WTC11 (cell line): ENCODE measurements around the gene MRPL28. TPM values are rescaled to one million over a fixed set of nuclear protein-coding genes. Genes with fewer than 3 reads are reported as not detected.
"Not testable (repeated sequence)": the region's sequence is repeated elsewhere in the genome, so short reads cannot be mapped to it uniquely, and the experiment has no call there.

Source experiments
- ATAC-seq: fragments of 200-7000 bp; cut with Tn5 transposase; 2 replicates; pipeline ENCODE4 v1.10.0; 2021; ENCODE audit warnings: mild to moderate bottlenecking, moderate library complexity
- Bru-seq: library from RNA; stranded (reverse); fragments of 400-500 nt; gene quantifications from one replicate; lab custom pipeline; 2021; lab: Mats Ljungman, UMichigan
- CTCF ChIA-PET: fragments of 300-600 bp; sonication (Branson Sonifier 250); formaldehyde crosslinking; loops from one replicate; lab custom pipeline; 2021; ENCODE audit warnings: antibody characterized with exemption; lab: Charles Lee
- POLR2A ChIA-PET: fragments of 350-600 bp; sonication (Branson Sonifier 250); formaldehyde crosslinking; loops from one replicate; lab custom pipeline; 2021; ENCODE audit warnings: antibody characterized with exemption; lab: Charles Lee
- DNase-seq: peaks from one replicate; pipeline ENCODE4 v3.0.0; 2021; ENCODE audit warnings: low spot score
- H3K27ac Mint-ChIP-seq: 2 replicates; pipeline ENCODE4 v1.8.0; 2021; ENCODE audit warnings: mixed read lengths
- H3K27me3 Mint-ChIP-seq: 2 replicates; pipeline ENCODE4 v1.8.0; 2021; ENCODE audit warnings: low read depth, mild to moderate bottlenecking, moderate library complexity, mixed read lengths
- H3K36me3 Mint-ChIP-seq: 2 replicates; pipeline ENCODE4 v1.8.0; 2021; ENCODE audit warnings: mixed read lengths
- H3K4me1 Mint-ChIP-seq: 2 replicates; pipeline ENCODE4 v1.8.0; 2022; ENCODE audit warnings: mixed read lengths
- H3K4me3 Mint-ChIP-seq: 2 replicates; pipeline ENCODE4 v1.8.0; 2021; ENCODE audit warnings: mild to moderate bottlenecking, moderate library complexity, mixed read lengths
- H3K9me3 Mint-ChIP-seq: 2 replicates; pipeline ENCODE4 v1.8.0; 2021; ENCODE audit warnings: mixed read lengths
- AR ChIP-seq: fragments of 250-450 bp; sonication (Bioruptor Pico); IDR thresholded peaks from 2 replicates; pipeline ENCODE4 v1.9.0; 2021; ENCODE audit warnings: mild to moderate bottlenecking
- ATF1 ChIP-seq: sonication (generic); formaldehyde crosslinking; IDR thresholded peaks from 2 replicates; pipeline ENCODE4 v1.8.1; 2023; ENCODE audit warnings: mild to moderate bottlenecking, moderate library complexity, missing genetic modification reagents
- ATF3 ChIP-seq: sonication (generic); formaldehyde crosslinking; conservative IDR thresholded peaks from 2 replicates; pipeline ENCODE4 v1.8.1; 2022; ENCODE audit warnings: mild to moderate bottlenecking, missing genetic modification reagents
- E2F5 ChIP-seq: sonication (generic); formaldehyde crosslinking; IDR thresholded peaks from 2 replicates; pipeline ENCODE4 v1.8.1; 2022; ENCODE audit warnings: mild to moderate bottlenecking, moderate library complexity, missing genetic modification reagents
- FOXK1 ChIP-seq: sonication (generic); formaldehyde crosslinking; IDR thresholded peaks from 2 replicates; pipeline ENCODE4 v1.8.0; 2022; ENCODE audit warnings: mild to moderate bottlenecking, moderate library complexity, missing genetic modification reagents
- GRHL2 ChIP-seq: fragments of 250-450 bp; sonication (Bioruptor Pico); IDR thresholded peaks from 2 replicates; pipeline ENCODE4 v1.8.0; 2022; ENCODE audit warnings: mild to moderate bottlenecking, moderate library complexity; ENCODE audit not compliant: insufficient replicate concordance, severe bottlenecking
- HMGXB4 ChIP-seq: sonication (generic); formaldehyde crosslinking; IDR thresholded peaks from 2 replicates; pipeline ENCODE4 v1.8.1; 2023; ENCODE audit warnings: mild to moderate bottlenecking, moderate library complexity, missing genetic modification reagents
- IRF2 ChIP-seq: sonication (generic); formaldehyde crosslinking; IDR thresholded peaks from 2 replicates; pipeline ENCODE4 v1.8.0; 2022; ENCODE audit warnings: low read depth, missing genetic modification reagents, borderline replicate concordance
- NFATC4 ChIP-seq: fragments of 250-450 bp; sonication (Bioruptor Pico); IDR thresholded peaks from 2 replicates; pipeline ENCODE4 v1.9.0; 2021; ENCODE audit warnings: mild to moderate bottlenecking
- NFYB ChIP-seq: sonication (generic); formaldehyde crosslinking; conservative IDR thresholded peaks from 2 replicates; pipeline ENCODE4 v1.8.0; 2022; ENCODE audit warnings: low read depth, missing genetic modification reagents
- NR2C2 ChIP-seq: sonication (generic); formaldehyde crosslinking; IDR thresholded peaks from 2 replicates; pipeline ENCODE4 v1.8.0; 2022; ENCODE audit warnings: mild to moderate bottlenecking, missing genetic modification reagents
- PRRX2 ChIP-seq: fragments of 250-450 bp; sonication (Bioruptor Pico); IDR thresholded peaks from 2 replicates; pipeline ENCODE4 v1.8.0; 2021; ENCODE audit warnings: mild to moderate bottlenecking
- SP1 ChIP-seq: sonication (generic); formaldehyde crosslinking; conservative IDR thresholded peaks from 2 replicates; pipeline ENCODE4 v1.8.1; 2022; ENCODE audit warnings: missing genetic modification reagents
- ZMAT4 ChIP-seq: fragments of 250-450 bp; sonication (Bioruptor Pico); IDR thresholded peaks from 2 replicates; pipeline ENCODE4 v1.9.0; 2021; ENCODE audit warnings: mild to moderate bottlenecking
- ZNF219 ChIP-seq: sonication (generic); formaldehyde crosslinking; IDR thresholded peaks from 2 replicates; pipeline ENCODE4 v1.8.0; 2023; ENCODE audit warnings: missing genetic modification reagents, mild to moderate bottlenecking, borderline replicate concordance
- long read RNA-seq, 3 experiments: library from RNA in 1 of 3; library from capped mRNA in 1 of 3; library from polyadenylated mRNA in 1 of 3; unstranded in 2 of 3; stranded (forward) in 1 of 3; transcript quantifications; one replicate each; pipeline ENCODE4 v2.0.0, GENCODE V29; 2021
- total RNA-seq: library from RNA; stranded (reverse); gene quantifications from 3 replicates; pipeline ENCODE4 v1.2.3, GENCODE V29; 2021

MRPL28 gene
- total RNA-seq = 119 to 144 TPM (median 140 TPM) in 3 replicates
- Bru-seq, nascent RNA = percentile 62 among the genes with signal in this experiment
- long read RNA-seq, experiment 1, transcript MRPL28-201 (6 exons, 1,098 nt) = major isoform, 104 of 347 reads
- long read RNA-seq, experiment 1, transcript MRPL28-202 (6 exons, 865 nt) = minor isoform, 24 of 347 reads
- long read RNA-seq, experiment 1, partial matches to known transcripts = 106 of 347 reads
- long read RNA-seq, experiment 1, other reads (novel, unspliced or antisense) = 110 of 347 reads
- long read RNA-seq, experiment 2, transcript MRPL28-201 (6 exons, 1,098 nt) = major isoform, 17 of 214 reads
- long read RNA-seq, experiment 2, partial matches to known transcripts = 163 of 214 reads
- long read RNA-seq, experiment 2, other reads (novel, unspliced or antisense) = 33 of 214 reads
- long read RNA-seq, experiment 3, transcript MRPL28-202 (6 exons, 865 nt) = minor isoform, 53 of 418 reads
- long read RNA-seq, experiment 3, transcript MRPL28-201 (6 exons, 1,098 nt) = major isoform, 90 of 418 reads
- long read RNA-seq, experiment 3, transcript MRPL28-204 (6 exons, 800 nt) = minor isoform, 12 of 418 reads
- long read RNA-seq, experiment 3, partial matches to known transcripts = 101 of 418 reads
- long read RNA-seq, experiment 3, other reads (novel, unspliced or antisense) = 159 of 418 reads

- POLR2A ChIA-PET = interaction anchor here (0.7 to 1.6 kb wide), 6 partner anchors 8 to 320 kb away, joined by 3 to 4 read pairs (median 3); partner anchors contain the start of gene WDR24
- CTCF ChIA-PET = interaction anchor here (0.5 to 3.4 kb wide), 12 partner anchors 8 to 278 kb away, joined by 3 to 30 read pairs (median 4); partner anchors contain the start of genes AXIN1 and RAB11FIP3
- ATAC-seq (peak; percentile 90), DNase-seq (peak; percentile 96)
- H3K4me3 Mint-ChIP-seq = peak within 1 kb of the TSS; percentile 78
- H3K27me3 Mint-ChIP-seq = no peaks in the 10 kb centered on the region
- no peaks in the 10 kb centered on the region for H3K9me3 Mint-ChIP-seq
- H3K4me1 Mint-ChIP-seq = peaks cover 11% of the 10 kb centered on the region
- H3K36me3 Mint-ChIP-seq = peaks cover 23% of the 10 kb centered on the region
- TF ChIP-seq NFYB (CRISPR knock-in tag) (peak; percentile 95), E2F5 (CRISPR knock-in tag) (0 out of 2 replicates have a peak, but pooled peaks have one; percentile 47), ZMAT4 (CRISPR knock-in tag) (peak; percentile 83), IRF2 (CRISPR knock-in tag) (no peak), NFATC4 (CRISPR knock-in tag) (no peak), ATF1 (CRISPR knock-in tag) (no peak), PRRX2 (CRISPR knock-in tag) (0 out of 2 replicates have a peak, but pooled peaks have one; percentile 29), SP1 (CRISPR knock-in tag) (peak; percentile 89), HMGXB4 (CRISPR knock-in tag) (0 out of 2 replicates have a peak, but pooled peaks have one; percentile 46), GRHL2 (CRISPR knock-in tag) (no peak), ATF3 (CRISPR knock-in tag) (no peak), AR (0 out of 2 replicates have a peak, but pooled peaks have one; percentile 21), ZNF219 (CRISPR knock-in tag) (no peak), NR2C2 (CRISPR knock-in tag) (no peak), FOXK1 (no peak)
- H3K27ac Mint-ChIP-seq = peak within 1 kb of the TSS; percentile 96
These were observed at the start of gene MRPL28 for GRCh38 chr16:370443-370842. Gene MRPL28, minus strand, starts transcription at chr16:370538. Its CDS starts 320 bp downstream, at chr16:370218.

- H3K27me3 Mint-ChIP-seq, DNase-seq, POLR2A ChIA-PET, H3K9me3 Mint-ChIP-seq, H3K36me3 Mint-ChIP-seq, H3K4me3 Mint-ChIP-seq, ATAC-seq, CTCF ChIA-PET, H3K27ac Mint-ChIP-seq, H3K4me1 Mint-ChIP-seq: not testable (repeated sequence)
These were observed 44.8 kb upstream of the MRPL28 start for GRCh38 chr16:415170-415498.
